GM13977 (cell line): ENCODE measurements around the gene B4GALT7.

ENCODE experiments used
- DNase-seq: peaks from one replicate; pipeline ENCODE4 v3.0.0; 2012; ENCODE audit warnings: low spot score
- CTCF ChIP-seq: IDR thresholded peaks from 2 replicates; pipeline ENCODE4 v1.5.1; 2012; ENCODE audit warnings: mild to moderate bottlenecking, control low read depth; ENCODE audit not compliant: insufficient read depth; ENCODE audit errors: extremely low read depth, missing control alignments
- in situ Hi-C: fragments of 300-500 bp; cut with MboI; formaldehyde crosslinking; loops from one replicate; pipeline ENCODE4 v1.12.0; 2022; ENCODE audit warnings: low sequenced_read_pairs, low pct_unique_long_range_greater_than_20kb, mixed read lengths, inconsistent platforms; ENCODE audit not compliant: unreplicated experiment

The B4GALT7 gene

GRCh38 chr5:177592010-177592834 lies 7.7 kb upstream of the B4GALT7 start, which contains the start of gene TMED9:
TSS of gene TMED9 (plus strand) at chr5:177592203. CDS start at chr5:177592215, 12 bp downstream.
- TF ChIP-seq CTCF: peak; percentile 4
- in situ Hi-C loops: no loop called here
- DNase-seq: peak; percentile 92

- in situ Hi-C loops: no loop called here
- no peak for DNase-seq
- no peak for TF ChIP-seq CTCF
Observed at GRCh38 chr5:177592905-177593304, 7.0 kb upstream of the B4GALT7 start.

GRCh38 chr5:177593511-177593910 lies 6.4 kb upstream of the B4GALT7 start:
- no peak for DNase-seq
- in situ Hi-C loops: no loop called here
- no peak for TF ChIP-seq CTCF

- in situ Hi-C loops: no loop called here
- no peak for TF ChIP-seq CTCF
- no peak for DNase-seq
Observed at GRCh38 chr5:177594071-177594470, 5.9 kb upstream of the B4GALT7 start.

- TF ChIP-seq CTCF: no peak
- in situ Hi-C loops: no loop called here
- no peak for DNase-seq
Observed at GRCh38 chr5:177595026-177595585, 4.8 kb upstream of the B4GALT7 start.

- no peak for DNase-seq
- TF ChIP-seq CTCF: no peak
- in situ Hi-C loops: no loop called here
Observed at GRCh38 chr5:177595991-177596774, 3.7 kb upstream of the B4GALT7 start.
